Spleen (tissue), 7 donors: Measurements from ENCODE around the gene FYN.

ENCODE experiments used
- POLR2A ChIP-seq, 3 donors: fragments of 450-650 bp; IDR thresholded peaks; one replicate each; pipeline ENCODE4 v1.5.1; 2017; ENCODE audit warnings: antibody characterized with exemption in 3 of 3, mild to moderate bottlenecking in 1 of 3
- POLR2AphosphoS5 ChIP-seq, 3 donors: sonication (generic); formaldehyde crosslinking; IDR thresholded peaks; one replicate each; pipeline ENCODE4 v1.5.1; 2017; ENCODE audit warnings: antibody characterized with exemption in 3 of 3
- TF ChIP-seq, protein P1 (sequence below), 11 experiments: fragments of 200-600 bp in 7 of 11; fragments of 450-650 bp in 4 of 11; sonication (generic) in 4 of 11; IDR thresholded peaks in 8 of 11; conservative IDR thresholded peaks in 3 of 11; 1 replicate in 7 of 11; 2 replicates in 4 of 11; pipeline versions ENCODE4 v1.4.0 to v1.8.0; 2016 to 2021; ENCODE audit warnings: antibody characterized with exemption in 11 of 11, inconsistent platforms in 4 of 11, mild to moderate bottlenecking in 1 of 11
- donor health status: DM: no; HTN: no; CAD: no; lungs with moderate emphysema.
- donor health status: DM: no; HTN: no; CAD: no.
- donor health status: DM: no; HTN: no; CAD: no.

DNA sequence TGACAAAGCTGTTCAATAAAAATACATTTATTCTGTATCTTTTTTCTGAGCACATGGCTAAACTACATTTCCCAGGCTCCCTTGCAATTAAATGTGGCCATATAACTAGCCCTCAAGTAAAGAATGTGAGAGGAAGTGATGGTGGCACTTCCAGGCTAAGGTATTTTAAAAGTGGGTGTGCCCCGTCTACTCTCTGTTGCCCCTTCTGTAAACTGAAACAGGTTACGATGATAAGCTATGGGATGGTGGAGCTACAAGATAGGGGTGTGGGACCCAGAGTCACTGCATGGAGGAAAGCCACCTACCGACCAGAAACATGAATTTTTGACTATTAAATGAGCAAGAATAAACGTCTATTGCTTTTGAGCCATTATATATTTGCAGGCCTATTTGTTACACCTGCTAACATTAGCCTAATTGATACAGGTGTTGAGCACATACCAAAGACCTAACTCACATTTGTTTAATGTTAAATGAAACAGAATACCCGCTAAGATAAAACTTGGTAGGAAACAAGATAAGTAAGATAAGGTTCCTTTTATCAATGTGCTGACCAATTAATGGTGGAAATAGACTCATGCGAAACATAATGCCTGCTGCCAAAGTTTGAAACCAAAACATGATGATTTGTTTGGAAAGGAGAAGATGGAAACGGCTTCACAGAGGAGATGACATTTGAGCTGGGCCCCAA is 3.1 kb downstream of the FYN start:
- TF ChIP-seq POLR2A (IDR thresholded peaks at IDR 0.05): no peak
- TF ChIP-seq, protein P1, sequence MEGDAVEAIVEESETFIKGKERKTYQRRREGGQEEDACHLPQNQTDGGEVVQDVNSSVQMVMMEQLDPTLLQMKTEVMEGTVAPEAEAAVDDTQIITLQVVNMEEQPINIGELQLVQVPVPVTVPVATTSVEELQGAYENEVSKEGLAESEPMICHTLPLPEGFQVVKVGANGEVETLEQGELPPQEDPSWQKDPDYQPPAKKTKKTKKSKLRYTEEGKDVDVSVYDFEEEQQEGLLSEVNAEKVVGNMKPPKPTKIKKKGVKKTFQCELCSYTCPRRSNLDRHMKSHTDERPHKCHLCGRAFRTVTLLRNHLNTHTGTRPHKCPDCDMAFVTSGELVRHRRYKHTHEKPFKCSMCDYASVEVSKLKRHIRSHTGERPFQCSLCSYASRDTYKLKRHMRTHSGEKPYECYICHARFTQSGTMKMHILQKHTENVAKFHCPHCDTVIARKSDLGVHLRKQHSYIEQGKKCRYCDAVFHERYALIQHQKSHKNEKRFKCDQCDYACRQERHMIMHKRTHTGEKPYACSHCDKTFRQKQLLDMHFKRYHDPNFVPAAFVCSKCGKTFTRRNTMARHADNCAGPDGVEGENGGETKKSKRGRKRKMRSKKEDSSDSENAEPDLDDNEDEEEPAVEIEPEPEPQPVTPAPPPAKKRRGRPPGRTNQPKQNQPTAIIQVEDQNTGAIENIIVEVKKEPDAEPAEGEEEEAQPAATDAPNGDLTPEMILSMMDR (IDR thresholded peaks at IDR 0.05 in 8 of 11, conservative IDR thresholded peaks at IDR 0.05 in 3 of 11): no peak
- TF ChIP-seq POLR2AphosphoS5 (IDR thresholded peaks at IDR 0.05): no peak
